GM12891 (cell line): ENCODE data around the gene LILRB4.

Experiments
- POLR2A ChIP-seq: IDR thresholded peaks from 2 replicates; pipeline ENCODE4 v1.6.1; 2011; ENCODE audit warnings: low read depth, low read length, control low read depth
- TAF1 ChIP-seq: IDR thresholded peaks from 2 replicates; pipeline ENCODE4 v1.6.1; 2011; ENCODE audit warnings: low read depth, low read length, control low read depth

DNA sequence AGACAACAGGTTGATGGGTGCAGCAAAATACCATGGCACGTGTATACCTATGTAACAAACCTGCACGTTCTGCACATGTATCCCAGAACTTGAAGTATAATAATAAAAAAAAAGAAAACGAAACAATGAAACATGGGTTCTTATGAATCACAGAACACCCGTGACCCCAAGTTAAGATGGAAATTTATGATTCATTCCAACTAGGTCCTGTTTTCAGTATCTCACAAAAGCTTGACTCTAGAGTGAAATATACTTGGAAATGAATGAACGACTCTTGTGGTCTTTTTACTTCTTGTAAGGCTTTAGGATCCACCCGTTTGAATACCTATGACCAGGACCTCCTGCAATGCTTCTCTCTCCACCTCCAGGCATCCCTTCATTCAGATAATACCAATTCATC is 3.5 kb upstream of the LILRB4 start:
- TF ChIP-seq POLR2A (no peak), TAF1 (no peak)
